GM21447 (cell line): ENCODE results near the gene RFNG.

Source experiments
- ATAC-seq: cut with Tn5 transposase; IDR thresholded peaks from one replicate; pipeline ENCODE4 v1.9.1; 2021; ENCODE audit not compliant: unreplicated experiment

Gene RFNG

GRCh38 chr17:82089723-82090548, 38.3 kb upstream of the RFNG start:
- ATAC-seq = no peak

DNA sequence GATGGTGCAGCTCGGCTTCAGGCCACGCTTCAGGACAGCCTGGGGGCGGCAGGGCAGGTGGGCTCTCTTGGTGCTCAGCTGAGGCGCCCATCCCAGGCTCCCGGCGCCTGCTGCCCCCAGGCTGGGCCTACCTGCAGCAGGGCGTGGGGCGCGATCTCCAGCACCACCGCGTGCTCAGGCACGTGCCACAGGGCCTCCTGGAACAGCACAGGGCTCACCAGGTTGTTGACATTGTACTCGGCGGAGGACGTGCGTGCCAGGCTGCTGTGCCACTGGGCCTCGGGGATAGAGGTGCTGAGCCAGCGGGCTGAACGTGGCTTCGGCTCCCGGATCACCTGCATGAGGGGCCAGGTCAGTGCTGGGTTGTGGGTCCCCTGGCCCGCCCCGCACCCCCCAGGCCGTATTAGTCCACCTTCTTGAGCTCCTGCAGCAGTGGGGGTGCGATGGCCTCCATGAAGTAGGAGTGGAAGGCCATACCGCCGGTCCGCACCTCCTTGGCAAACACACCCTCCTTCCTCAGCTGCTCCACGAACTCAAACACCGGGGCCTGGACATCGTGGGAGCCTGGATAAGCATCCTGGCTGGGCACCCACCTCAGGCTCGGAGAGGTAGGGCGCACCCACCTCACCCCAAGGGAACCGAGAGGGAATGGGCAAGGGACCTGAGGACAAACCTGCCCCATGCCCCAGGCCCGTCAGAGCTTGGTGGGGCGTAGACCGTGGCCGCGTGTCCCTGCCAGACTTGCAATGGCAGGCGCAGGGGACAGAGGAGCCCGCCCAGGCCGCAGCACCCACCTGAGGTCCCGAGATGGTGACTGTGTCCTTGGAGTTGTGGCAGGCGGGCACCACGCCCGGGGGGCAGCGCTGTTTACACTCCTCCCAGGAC, 37.5 kb upstream of the RFNG start:
- ATAC-seq = no peak

GRCh38 chr17:82087961-82088837, 36.6 kb upstream of the RFNG start:
- no peak for ATAC-seq

DNA sequence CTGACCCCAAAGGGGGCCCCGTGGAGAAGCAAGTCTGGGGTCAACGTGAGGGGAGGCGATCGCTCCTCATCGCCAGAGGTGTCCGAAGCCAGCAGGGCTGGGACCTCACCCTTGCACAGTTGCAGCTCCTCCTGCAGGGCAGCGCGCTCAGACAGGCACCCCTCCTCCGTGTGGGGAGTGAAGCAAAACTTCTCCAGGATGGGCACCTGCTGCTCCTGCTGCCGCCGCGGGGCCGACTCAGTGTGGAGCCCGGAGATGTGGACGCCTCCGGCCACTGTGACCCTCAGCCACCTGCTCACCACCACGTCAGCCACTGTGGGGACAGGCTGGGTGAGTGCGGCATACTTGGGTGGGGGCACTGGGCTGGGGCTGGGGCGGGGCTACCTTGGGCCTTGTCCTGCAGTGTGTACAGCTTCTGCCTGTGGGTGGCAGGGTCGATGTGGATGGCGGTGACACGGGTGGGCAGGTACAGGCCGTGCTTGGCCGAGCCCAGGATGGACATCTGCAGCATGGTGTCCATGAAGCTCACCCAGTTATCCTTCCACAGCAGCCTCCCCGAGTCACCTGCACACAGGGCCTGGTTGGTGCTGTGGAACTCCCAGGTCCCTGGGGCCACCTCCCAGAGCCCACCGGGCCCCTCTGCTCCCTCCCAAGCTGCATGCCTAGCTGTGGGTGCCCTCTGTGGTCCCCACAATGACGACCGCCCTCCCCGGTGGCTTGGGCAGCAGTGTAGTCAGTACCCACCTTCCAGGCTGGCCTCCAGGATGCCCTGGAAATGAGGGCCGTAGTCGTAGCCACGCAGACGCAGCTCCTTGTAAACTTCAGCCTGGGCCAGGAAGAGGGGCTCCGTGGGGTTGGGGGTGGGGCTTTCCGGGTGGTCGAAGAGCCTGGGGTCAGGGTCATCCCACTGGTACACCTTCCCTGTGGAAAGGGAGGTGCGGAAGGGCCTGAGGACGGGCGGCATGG, 35.6 kb upstream of the RFNG start:
- no peak for ATAC-seq

GRCh38 chr17:82085931-82086764, 34.5 kb upstream of the RFNG start:
- no peak for ATAC-seq

DNA sequence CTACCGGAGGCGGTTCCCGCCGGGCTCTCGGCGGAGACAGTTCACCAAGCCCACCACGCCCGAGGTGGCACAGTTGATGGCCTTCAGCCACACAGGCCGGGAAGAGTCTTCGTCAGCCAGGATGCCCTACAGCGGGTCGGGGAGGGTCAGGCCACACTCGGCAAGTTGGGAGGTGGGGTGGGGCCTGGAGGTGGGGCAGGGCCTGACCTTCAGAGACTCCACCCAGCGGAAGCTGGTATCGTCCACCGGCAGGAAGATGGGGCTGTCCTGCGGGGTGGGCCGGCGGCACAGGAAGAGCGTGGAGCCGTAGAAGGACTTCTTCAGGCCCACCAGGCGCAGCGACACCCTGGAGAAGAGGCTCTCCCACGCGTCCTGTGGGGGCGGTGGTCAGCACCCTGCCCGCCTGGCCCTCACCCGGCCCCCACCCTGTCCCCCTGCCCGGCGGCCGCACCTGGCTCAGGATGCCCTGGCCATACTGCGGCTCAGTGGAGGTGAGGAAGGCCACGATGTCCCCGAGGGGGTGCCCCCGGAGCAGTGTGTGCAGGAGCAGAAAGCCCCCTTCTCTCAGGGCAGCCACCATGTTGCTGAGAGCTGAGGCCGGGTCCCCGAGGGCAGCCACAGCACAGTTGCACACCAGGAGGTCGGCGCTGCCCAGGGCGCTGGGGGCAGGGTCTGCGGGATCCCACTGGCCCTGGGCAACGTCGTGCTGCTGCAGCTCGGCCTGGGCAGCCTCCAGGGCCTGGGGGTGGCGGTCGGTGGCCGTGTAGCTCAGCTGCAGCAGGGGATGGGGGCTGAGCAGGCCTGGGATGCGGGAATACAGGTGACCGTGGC, 33.6 kb upstream of the RFNG start:
- no peak for ATAC-seq

- no peak for ATAC-seq
These were observed 32.9 kb upstream of the RFNG start for GRCh38 chr17:82084373-82085030.

GRCh38 chr17:82083533-82084359, 32.1 kb upstream of the RFNG start:
- ATAC-seq = no peak

DNA sequence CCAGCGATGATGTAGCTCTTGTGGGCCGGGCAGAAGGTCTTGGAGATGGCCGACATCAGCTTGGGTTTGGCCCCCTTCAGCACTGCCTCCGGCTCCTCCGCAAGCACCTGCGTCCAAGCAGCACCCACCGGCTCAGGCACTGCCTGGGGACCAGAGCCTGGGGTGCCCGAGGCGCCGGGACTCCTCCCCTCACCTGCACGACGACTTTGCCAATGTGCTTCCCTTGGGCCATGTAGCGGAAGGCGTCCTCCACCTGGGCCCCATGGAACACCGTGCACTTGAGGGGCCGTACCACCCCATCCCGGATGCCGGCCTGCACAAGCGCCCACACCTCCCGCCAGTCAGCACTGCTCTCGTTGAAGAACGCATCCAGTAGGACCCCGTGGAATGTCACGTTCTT, 31.4 kb upstream of the RFNG start:
- ATAC-seq = no peak

DNA sequence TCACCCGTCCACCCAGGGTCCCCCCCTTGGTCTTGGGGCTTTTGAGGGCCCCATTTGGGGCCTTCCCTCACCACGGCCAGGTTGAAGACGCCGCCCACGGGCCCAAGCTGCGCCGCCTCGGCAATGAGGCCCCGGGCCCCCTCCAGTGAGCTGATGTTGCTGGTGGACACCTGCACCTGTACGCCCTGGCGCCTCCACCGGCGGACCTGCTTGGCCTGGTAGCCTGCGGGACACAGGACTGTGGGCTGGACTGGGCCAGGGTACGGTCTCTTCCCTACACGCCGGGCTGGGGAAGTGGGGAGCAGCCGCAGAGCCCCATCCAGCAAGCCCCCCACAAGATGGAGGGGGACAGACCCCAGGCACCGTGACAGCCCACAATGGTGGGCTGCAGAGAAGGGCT, 30.8 kb upstream of the RFNG start:
- ATAC-seq = no peak

GRCh38 chr17:82081966-82082365, 30.4 kb upstream of the RFNG start:
- no peak for ATAC-seq

- no peak for ATAC-seq
These were observed 29.9 kb upstream of the RFNG start for GRCh38 chr17:82081546-82081945.

GRCh38 chr17:82080789-82081464, 29.3 kb upstream of the RFNG start:
- no peak for ATAC-seq

DNA sequence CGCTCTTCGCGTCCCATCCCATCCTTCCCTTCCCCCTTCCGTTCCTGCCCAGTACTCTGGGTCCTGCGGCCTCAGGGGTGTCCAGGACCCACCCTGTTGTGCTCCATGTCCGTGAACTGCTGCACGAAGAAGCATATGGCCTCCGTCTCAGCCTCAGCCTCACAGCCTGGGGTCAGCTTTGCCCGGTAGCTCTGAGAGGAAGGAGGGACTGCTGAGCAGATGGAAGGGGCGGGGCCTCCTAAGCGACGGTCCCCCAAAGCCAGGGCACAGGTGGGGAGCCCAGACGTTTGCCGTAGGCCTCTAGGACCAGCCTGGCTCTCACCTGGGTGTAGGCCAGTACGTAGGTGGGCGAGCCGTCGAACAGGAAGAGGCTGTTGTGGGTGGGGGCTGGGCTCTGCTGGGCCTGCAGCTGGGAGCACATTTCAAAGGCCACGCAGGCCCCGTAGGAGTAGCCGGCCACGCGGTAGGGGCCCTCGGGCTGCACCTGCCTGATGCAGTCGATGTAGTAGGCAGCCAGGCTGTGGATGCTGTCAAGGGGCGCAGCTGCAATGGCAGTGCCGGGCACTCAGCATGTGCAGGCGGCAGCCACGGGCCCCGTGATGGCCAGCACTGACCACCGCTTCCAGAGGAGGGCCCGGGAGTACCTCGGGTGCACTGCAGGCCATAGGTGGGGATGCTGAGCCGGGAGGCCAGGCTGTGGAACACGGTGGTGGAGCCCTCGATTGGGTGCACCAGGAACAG, 28.6 kb upstream of the RFNG start:
- no peak for ATAC-seq

- no peak for ATAC-seq
These were observed 27.5 kb upstream of the RFNG start for GRCh38 chr17:82079001-82079677.
